WERI-Rb-1 (cell line): ENCODE measurements around the gene ROBO1.
"Not testable (repeated sequence)": the region's sequence is repeated elsewhere in the genome, so short reads cannot be mapped to it uniquely, and the experiment has no call there.

Source experiments
- DNase-seq: peaks from one replicate; pipeline ENCODE4 v3.0.0-alpha.2; 2020
- H3K27ac ChIP-seq: fragments of 250-450 bp; sonication (Bioruptor Pico); 2 replicates; pipeline ENCODE4 v1.5.1; 2020; ENCODE audit warnings: mild to moderate bottlenecking, moderate library complexity
- H3K27me3 ChIP-seq: fragments of 250-450 bp; sonication (Bioruptor Pico); 2 replicates; pipeline ENCODE4 v1.5.1; 2021; ENCODE audit warnings: mild to moderate bottlenecking, low read depth, moderate library complexity; ENCODE audit not compliant: insufficient read depth, severe bottlenecking
- H3K36me3 ChIP-seq: fragments of 250-450 bp; sonication (Bioruptor Pico); 2 replicates; pipeline ENCODE4 v1.5.1; 2020; ENCODE audit warnings: mild to moderate bottlenecking, moderate library complexity
- H3K4me3 ChIP-seq: 2 replicates; pipeline ENCODE4 v1.5.1; 2011; ENCODE audit warnings: low read depth, mild to moderate bottlenecking, control low read depth, low read length
- H3K9me3 ChIP-seq: fragments of 250-450 bp; sonication (Bioruptor Pico); 2 replicates; pipeline ENCODE4 v1.5.1; 2021; ENCODE audit warnings: mild to moderate bottlenecking, moderate library complexity; ENCODE audit not compliant: severe bottlenecking
- TF ChIP-seq, protein P1 (sequence below): IDR thresholded peaks from 2 replicates; pipeline ENCODE4 v1.5.1; 2011; ENCODE audit warnings: low read depth, mild to moderate bottlenecking, control low read depth, inconsistent platforms, low read length

The ROBO1 gene

DNA sequence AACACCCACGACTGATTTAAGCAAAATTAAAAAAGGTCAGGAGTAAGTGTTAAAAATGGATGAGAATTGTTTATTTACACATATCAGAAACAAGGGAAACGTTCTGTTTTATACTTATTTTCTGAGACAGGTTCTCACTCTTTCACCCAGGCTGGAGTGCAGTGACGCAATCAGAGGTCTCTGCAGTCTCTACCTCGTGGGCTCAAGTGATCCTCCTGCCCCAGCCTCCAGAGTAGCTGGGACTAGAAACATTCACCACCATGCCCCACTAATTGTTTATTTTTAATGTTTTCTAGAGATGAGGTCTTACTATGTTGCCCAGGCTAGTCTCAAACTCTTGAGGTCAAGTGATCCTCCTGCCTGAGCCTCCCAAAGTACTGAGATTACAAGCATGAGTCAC lies 1080.3 kb downstream of the ROBO1 start:
- Histone ChIP-seq H3K36me3 (peaks cover 18% of the 10 kb centered on the region), H3K27ac (no peak overlapping the region), H3K4me3 (no peak overlapping the region), H3K9me3 (no peaks in the 10 kb centered on the region), H3K27me3 (no peaks in the 10 kb centered on the region)
- TF ChIP-seq, protein P1, sequence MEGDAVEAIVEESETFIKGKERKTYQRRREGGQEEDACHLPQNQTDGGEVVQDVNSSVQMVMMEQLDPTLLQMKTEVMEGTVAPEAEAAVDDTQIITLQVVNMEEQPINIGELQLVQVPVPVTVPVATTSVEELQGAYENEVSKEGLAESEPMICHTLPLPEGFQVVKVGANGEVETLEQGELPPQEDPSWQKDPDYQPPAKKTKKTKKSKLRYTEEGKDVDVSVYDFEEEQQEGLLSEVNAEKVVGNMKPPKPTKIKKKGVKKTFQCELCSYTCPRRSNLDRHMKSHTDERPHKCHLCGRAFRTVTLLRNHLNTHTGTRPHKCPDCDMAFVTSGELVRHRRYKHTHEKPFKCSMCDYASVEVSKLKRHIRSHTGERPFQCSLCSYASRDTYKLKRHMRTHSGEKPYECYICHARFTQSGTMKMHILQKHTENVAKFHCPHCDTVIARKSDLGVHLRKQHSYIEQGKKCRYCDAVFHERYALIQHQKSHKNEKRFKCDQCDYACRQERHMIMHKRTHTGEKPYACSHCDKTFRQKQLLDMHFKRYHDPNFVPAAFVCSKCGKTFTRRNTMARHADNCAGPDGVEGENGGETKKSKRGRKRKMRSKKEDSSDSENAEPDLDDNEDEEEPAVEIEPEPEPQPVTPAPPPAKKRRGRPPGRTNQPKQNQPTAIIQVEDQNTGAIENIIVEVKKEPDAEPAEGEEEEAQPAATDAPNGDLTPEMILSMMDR, result no peak
- DNase-seq, result no peak

DNA sequence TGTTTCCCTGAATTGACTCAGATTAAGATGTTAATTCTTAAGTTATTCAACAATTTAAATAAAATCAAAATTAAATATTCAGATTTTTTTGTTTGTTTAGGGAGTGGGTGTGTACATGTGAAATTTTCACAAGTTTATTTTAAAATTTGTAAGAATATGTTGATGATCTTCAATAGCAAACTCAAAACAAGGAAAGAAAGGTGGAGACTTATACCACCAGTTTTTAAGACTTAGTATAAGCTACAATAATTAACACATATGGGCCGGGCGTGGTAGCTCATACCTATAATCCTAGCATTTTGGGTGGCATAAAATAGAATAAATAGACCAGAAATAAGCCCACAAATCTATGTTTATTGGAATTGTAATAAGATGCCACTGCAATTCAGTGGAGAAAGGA lies 1084.5 kb downstream of the ROBO1 start:
- no peak overlapping the region for H3K27ac ChIP-seq
- no peak for DNase-seq
- H3K36me3 ChIP-seq, result peaks cover 27% of the 10 kb centered on the region
- no peaks in the 10 kb centered on the region for H3K27me3 ChIP-seq
- TF ChIP-seq, protein P1, result no peak
- H3K4me3 ChIP-seq, result no peak overlapping the region
- peaks cover 2% of the 10 kb centered on the region for H3K9me3 ChIP-seq

DNA sequence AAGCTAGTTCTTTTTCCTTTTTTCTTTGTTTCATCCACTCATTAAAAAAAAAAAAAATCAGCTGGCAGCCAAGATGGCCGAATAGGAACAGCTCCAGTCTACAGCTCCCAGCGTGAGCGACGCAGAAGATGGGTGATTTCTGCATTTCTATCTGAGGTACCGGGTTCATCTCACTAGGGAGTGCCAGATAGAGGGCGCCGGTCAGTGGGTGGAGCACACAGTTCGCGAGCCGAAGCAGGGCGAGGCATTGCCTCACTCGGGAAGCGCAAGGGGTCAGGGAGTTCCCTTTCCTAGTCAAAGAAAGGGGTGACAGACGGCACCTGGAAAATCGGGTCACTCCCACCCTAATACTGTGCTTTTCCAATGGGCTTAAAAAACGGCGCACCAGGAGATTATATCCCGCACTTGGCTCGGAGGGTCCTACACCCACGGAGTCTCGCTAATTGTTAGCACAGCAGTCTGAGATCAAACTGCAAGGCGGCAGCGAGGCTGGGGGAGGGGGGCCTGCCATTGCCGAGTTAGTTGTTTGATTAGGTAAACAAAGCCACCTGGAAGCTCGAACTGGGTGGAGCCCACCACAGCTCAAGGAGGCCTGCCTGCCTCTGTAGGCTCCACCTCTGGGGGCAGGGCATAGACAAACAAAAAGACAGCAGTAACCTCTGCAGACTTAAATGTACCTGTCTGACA lies 1092.5 kb downstream of the ROBO1 start:
- H3K27me3 ChIP-seq, H3K27ac ChIP-seq, H3K4me3 ChIP-seq, H3K9me3 ChIP-seq, DNase-seq: not testable (repeated sequence)
- peaks cover 12% of the 10 kb centered on the region for H3K36me3 ChIP-seq

DNA sequence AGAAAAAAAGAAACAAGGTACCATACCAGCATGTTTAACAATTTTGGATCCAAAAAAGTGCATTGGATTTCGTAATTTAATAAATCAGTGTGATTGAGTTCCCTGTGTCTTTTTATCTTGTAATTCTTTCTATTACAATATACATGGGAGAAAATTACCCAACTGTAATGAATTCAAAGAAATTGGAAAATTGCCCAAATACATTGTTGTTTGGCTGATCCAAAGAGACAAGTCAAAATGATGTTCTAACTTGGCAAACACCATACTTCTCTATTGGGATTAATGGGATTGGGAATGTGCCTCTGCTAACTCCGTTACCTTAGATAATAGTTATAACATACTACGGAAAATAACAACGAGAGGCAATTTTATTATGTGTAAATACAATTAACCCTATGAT lies 1097.1 kb downstream of the ROBO1 start:
- TF ChIP-seq, protein P1, result no peak
- Histone ChIP-seq H3K9me3 (no peaks in the 10 kb centered on the region), H3K4me3 (no peak overlapping the region), H3K27me3 (no peaks in the 10 kb centered on the region), H3K36me3 (peaks cover 42% of the 10 kb centered on the region), H3K27ac (no peak overlapping the region)
- no peak for DNase-seq

DNA sequence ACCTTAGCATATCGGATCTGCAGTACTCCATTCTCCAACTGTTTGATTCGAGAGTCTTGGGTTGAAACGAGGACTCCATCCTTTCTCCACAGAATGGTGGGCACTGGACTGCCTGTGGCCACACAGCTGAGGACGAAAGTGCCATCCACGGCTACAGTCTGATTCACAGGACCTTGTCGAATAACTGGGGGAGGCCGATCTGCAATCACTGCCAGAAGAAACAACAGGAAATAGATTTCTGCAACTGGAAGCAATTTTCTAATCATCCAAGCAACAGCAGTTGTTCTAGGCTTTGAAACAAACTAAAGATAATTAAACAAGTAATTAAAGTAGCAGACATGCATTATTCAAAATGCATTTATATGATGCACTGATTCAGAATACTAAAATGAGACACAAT lies 1097.7 kb downstream of the ROBO1 start:
- H3K27ac ChIP-seq, result no peak overlapping the region
- H3K36me3 ChIP-seq, result peaks cover 44% of the 10 kb centered on the region
- no peak for DNase-seq
- no peaks in the 10 kb centered on the region for H3K27me3 ChIP-seq
- TF ChIP-seq, protein P1, result no peak
- no peaks in the 10 kb centered on the region for H3K9me3 ChIP-seq
- H3K4me3 ChIP-seq, result no peak overlapping the region

DNA sequence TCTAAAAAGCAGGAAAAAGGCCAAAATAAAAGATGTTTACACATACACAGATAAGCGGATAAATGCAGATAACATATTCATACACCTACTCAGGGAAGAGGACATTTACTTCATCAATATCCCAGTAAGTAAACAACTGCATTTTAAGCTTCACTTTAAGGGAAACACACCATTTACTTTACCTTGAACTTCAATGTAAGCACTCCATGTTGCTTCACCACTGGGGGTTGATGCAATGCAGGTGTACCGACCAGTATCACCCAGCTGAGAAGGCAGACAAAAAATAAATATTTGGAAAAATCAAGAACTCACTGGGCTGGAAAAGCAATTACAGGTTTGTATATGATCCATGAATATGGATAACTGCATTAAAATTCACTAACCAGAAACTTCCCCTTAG lies 1099.5 kb downstream of the ROBO1 start:
- no peak for DNase-seq
- H3K27me3 ChIP-seq, result no peaks in the 10 kb centered on the region
- H3K36me3 ChIP-seq, result peaks cover 41% of the 10 kb centered on the region
- H3K27ac ChIP-seq, result no peak overlapping the region
- TF ChIP-seq, protein P1, result no peak
- H3K4me3 ChIP-seq, result no peak overlapping the region
- H3K9me3 ChIP-seq, result no peaks in the 10 kb centered on the region
